NCI-H146 treated with DMSO at 0.1 percent for 48 hours (cell line): ENCODE data around the gene SRPK1.
A peak's percentile ranks its signal among the peaks of the same experiment; 100 is the strongest.
"Not testable (repeated sequence)": the region's sequence is repeated elsewhere in the genome, so short reads cannot be mapped to it uniquely, and the experiment has no call there.

ENCODE experiments used
- DNase-seq: peaks from one replicate; lab custom pipeline; 2025; ENCODE audit not compliant: unreplicated experiment; lab: John Stamatoyannopoulos, UW

Gene SRPK1

DNA sequence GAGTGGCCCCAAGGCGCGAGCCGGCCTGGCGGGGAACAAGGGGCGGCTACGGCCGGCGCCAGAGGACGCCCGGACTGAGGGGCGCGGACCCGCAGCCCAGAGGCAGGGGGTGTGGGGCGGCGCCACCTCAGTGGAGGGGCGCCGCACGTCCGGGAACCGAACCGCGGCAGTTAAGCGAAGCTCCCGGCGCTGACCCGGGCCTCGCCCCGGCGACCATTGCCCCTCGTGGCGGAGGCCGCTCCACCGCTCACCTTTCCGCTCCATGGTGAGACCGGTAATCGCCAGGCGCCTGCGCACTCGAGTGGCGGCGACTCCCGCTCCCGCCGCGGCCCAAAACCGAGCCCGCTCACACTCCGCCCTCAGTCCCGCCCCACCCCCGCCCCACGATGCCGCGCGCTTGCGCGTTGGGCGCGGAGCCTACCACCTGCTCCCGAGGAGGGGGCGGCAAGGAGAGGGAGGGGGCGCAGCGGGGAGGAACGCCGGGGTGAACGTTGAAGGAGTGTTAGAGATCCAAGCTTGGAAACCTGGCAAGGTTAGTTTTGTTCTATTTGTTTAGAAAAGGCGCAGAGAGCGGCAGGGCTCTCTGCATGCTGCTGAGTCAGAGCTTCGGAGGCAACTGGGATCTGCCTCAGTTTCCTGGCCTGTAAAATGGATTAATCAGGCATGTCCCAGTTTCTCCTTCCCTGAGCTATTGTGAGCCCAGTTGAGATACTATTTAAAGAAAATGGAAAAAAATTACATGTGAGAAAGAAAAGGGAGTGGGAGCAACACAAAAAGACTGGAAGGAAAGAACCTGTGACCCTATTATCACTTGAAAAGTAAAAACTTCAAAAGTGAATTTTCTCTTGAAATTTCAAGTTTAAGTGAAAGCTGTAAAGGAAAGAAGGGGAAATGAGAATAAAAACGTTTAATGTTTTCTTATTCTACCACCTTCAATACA, at the start of gene SRPK1:
Gene SRPK1 (minus strand): TSS at position 306 of the 940 bp plus-strand sequence. CDS start 42 bp downstream, at position 264.
- DNase-seq = peak; percentile 82

DNA sequence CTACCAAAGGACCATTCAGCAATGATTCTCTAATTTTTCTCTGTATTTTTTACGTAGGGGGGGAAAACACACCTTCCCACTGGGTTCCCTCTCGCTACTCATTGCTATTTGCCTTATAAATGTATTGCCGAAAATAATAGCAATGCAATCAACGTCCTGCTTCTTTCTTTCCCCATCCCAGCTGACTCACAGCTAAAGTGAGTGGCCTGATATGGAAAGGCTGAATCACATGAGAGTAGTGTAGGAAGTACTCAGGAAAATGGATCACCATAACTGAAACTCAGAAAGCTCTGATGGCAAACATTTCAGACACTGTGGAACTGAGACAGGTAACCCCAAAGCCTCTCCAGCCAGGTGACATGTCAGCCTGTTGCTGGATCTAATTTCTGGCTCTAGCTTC, 49.3 kb upstream of the SRPK1 start:
- no peak for DNase-seq

DNA sequence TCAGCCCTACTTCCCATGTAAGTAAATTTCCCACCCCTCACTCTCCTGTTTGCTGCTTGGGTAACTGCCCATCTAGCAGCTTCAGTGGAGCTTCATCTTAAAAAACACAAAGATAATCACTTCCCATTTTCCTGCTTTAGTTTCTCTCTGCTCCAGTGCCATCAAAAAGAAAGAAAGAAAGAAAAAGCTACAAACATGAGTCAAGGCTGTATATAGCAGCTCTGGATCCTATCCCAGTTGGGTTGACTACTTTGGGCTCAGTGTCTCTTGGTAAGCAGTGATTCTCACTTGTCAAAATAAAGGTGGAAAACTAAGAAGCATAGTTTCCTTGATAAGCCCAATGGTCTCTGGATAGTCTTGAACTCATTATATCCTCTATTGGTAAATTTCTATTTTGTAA, 48.7 kb upstream of the SRPK1 start:
- DNase-seq = no peak

DNA sequence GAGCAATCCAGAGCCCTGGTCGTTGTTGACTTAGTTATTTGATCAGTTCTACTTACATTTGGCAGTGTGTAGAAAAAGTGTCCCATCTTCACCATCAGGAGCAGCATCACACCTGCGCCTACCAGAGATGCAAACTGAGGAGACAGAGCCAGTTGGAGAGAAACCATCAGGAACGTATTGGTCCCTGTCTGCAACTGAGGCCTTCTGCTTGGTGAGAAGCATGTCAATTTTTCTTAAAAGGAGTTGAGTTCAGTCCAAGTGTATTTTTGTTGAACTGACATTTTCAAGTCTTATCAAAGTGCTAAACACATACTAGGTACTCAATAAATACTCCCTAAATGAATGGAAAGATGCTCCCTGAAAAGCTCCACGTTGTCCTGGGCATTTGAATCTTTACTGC, 47.9 kb upstream of the SRPK1 start:
- DNase-seq = no peak

DNA sequence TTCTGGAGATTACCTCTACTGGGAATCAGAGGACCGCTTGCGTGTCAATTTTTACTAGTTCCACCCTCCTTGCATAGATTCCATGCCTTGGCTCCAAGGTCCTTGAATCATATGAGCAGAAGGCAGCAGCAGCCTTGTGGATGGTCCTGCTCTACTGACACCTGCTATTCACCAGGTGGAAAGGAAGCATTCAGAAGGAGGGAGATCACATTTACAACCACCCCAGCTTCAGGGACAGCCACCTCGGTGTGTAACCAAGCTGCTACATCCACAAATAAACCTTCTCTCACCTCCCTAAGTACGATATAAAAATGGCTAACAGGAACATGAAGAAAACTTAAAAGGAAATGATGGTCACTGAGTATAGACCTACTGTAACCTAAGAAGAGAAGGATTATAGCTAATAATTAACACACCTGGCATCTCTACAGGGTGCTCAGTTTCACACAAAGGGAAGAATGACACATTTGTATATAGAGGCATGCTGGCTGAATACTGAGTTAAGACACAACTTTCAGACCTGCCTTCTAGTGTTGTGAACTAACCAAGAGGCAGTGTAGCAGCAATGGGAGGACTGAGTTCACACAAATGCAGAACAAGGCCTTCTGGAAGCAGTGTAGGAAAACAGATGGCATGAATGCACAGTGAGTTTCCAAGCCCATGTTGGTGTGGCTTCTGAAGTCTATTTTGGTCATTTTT, 46.3 kb upstream of the SRPK1 start:
- DNase-seq = peak; percentile 95

DNA sequence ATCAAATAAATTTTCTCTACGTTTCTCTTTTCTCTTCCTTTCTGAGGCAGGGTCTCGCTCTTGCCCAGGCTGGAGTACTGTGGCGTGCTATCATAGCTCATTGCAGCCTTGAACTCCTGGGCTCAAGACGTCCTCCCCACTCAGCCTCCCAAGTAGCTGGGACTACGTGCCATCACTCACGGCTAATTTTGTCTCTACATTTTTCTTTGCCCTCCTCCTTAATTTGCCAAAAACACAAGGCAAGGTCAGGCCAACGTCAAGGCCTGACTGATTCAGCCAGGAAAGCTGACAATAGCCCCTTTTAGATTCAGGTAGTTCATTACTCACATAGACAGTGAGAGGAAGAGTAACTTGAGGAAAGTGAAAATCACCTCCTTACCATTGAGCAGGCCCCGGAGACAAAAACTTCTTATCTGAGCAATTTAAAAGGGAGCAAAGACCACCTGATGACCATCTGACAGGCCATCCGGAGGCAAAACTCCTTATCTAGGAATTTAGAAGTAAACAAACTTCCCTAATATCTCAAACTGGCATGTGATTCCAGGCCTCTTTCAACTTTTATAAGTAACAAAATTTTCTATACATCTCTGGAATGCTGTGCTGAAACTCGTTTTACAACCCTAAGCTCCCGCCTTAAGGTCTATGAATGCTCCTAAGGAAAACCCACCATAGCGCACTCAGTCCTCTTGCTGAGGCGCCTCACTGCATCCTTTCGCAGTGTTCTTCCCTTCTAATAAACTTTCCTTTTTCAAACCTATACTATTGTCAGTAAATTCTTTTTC, 42.1 kb upstream of the SRPK1 start:
- DNase-seq = no peak

DNA sequence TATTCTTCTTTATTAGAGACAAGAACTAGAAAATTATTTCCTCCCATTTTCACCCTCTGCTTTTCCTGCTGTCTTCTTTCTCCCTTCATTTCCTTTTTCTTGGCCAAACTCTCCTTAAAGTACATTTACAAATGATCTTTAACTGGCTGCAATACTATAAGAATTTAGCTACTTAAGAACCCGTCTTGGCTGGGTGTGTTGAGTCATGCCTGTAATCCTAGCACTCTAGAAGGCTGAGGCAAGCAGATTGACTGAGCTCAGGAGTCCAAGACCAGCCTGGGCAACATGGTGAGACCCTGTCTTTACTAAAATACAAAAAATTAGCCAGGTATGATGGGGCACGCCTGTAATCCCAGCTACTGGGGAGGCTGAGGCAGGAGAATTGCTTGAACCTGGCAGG, 39.3 kb upstream of the SRPK1 start:
- no peak for DNase-seq

DNA sequence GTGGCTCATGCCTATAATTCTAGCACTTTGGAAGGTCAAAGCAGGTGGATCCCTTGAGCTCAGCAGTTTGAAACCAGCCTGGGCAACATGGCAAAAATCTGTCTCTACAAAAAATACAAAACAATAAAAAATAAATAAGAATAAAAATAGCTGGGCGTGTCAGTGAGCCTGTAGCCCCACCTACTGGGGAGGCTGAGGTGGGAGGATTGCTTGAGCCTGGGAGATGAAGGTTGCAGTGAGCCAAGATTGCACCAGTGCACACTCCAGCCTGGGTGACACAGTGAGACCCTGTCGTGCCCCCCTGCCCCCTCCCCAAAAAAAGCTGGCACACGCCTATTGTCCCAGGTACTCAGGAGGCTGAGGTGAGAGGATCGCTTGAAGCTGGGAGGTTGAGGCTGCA, 35.1 kb upstream of the SRPK1 start:
- DNase-seq = no peak

DNA sequence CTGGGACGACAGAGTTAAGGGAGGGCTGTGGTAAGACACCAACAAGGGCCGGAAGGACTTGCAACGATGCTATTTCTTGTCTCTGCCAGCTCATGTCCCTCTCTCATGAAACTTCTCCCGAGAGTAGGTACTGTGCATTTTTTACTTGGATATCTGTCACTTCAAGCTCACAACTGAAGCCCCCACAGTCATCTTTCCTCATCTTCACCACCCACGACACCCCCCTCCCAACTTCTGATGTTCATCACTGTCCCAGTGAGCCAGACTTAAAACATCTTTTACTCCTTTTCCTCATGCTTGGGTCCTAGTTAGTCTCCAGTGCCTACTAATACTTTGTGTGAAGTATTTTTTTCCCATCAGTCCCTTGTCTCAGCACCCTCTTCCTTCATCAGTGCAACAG, 34.6 kb upstream of the SRPK1 start:
- no peak for DNase-seq

DNA sequence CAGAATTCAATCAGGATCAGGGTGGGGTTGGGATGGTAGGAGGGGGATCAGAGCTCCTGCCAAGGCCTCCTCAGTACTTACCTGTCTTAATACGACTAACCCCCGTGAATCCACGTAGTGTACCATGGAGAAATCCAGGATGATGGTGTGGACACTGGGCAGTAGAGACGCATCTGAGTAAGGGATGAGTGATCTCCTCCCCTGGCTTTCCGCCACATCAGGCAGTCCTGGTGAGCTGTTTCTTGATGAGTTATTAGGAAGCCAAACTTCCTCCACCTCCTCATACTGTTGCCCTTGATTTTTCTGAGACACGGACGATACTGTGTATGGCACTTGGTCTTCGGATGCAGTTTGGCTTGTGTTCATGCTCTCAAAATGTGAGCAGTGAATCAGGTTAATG, 34.2 kb upstream of the SRPK1 start:
- no peak for DNase-seq

DNA sequence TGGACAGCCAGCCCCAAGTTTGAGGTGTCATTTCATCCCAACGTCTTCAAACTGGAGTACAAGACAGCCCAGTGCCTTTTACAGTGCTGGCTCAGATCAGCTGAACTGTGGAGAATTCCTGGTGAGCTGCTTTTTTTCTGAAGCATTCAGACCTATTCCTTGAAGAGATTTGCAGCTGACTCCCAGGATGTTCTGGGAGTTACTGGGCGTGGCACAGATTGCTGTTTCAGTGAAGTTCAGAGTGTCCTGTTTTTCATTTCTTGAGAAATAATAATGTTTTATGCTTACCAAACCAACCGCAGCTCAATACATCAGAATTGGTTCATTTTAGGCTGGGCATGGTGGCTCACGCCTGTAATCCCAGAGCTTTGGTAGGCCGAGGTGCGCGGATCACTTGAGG, 33.4 kb upstream of the SRPK1 start:
- no peak for DNase-seq

DNA sequence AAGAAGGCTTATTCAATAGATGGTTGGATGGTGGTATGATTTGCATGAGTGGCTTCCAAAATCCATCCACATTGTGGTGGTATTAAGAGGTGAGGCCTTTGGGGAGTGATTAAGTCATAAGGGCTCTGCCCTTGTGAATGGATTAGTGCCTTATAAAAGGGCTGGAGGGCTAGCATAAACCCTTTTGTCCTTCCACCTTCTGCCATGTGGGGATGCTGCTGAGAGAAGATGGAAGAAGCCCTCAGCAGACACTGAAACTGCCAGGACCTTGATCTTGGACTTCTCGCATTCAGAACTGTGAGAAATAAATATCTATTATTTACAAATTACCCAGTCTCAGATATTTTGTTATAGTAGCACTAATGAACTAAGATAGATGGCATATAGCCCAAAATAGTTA, 27.8 kb upstream of the SRPK1 start:
- DNase-seq = peak; percentile 18

DNA sequence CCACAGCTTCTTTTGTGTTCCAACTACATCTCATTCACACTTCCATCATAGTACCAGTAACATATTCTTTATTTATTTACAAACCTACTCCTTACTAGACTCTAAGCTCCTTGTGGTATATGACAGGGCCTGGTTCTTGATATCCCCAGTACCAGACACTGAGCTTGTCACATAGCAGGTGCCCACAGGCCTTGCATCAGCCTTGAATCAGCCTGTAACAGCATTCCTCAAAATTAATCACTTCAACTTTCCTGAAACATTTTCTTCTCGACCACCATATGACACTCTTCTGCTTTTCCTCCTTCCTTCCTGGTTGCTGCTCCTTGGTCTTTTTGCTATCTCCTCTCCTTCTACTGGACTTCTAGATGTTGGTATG, 24.7 kb upstream of the SRPK1 start:
- no peak for DNase-seq

DNA sequence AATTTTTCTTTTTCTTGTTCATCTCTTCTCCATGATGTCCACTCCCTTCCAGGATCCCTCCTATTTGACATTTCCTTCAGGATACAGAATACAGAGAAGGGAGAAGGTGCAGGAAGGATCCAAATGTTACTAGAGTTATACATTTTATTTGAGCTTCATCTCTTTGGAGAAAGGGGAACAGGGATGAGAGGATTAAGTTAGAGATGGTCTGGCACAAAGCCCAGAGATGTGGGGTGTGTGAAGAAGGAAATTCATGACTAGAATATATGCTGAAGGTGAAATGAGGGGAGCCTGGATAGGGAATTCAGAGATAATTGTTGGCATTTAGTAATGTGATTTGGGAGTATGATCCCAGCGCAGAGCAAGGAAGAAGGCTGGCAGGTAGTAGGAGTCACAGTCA, 22.5 kb upstream of the SRPK1 start:
- no peak for DNase-seq

DNA sequence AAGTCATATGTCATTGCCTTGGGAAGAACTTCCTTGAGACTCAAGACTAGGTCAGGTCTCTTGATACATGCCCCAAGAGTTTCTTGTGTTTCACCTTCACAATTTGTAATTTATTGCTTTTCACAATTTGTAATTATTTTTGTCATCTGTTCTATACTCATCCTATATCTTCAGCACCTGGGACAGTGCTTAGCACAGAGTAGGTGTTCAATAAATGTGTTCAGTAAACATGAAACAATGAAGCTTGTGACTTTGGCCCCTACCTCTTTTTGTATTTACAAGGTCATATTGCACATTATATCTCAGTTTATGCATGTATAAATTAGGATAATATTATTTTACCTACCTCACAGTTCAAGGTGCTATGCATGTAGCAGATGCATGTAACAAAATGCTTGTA, 21.5 kb upstream of the SRPK1 start:
- no peak for DNase-seq

DNA sequence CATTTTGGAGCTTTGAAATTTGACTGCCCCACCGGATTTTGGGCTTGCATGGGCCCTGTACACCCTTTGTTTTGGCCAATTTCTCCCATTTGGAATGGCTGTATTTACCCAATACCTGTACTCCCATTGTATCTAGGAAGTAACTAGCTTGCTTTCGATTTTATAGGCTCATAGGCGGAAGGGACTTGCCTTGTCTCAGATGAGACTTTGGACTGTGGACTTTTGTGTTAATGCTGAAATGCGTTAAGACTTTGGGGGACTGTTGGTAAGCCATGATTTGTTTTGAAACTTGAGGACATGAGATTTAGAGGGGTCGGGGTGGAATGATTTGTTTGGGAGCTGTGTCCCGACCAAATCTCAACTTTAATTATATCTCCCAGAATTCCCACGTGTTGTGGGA, 20.3 kb upstream of the SRPK1 start:
- DNase-seq = not testable (repeated sequence)

DNA sequence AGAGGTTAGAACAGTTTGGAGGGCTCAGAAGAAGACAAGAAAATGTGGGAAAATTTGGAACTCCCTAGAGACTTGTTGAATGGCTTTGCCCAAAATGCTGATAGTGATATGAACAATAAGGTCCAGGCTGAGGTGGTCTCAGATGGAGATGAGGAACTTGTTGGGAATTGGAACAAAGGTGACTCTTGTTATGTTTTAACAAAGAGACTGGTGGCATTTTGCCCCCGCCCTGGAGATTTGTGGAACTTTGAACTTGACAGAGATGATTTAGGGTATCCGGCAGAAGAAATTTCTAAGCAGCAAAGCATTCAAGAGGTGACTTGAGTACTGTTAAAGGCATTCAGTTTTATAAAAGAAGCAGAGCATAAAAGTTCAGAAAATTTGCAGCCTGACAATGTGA, 19.1 kb upstream of the SRPK1 start:
- not testable (repeated sequence) for DNase-seq

DNA sequence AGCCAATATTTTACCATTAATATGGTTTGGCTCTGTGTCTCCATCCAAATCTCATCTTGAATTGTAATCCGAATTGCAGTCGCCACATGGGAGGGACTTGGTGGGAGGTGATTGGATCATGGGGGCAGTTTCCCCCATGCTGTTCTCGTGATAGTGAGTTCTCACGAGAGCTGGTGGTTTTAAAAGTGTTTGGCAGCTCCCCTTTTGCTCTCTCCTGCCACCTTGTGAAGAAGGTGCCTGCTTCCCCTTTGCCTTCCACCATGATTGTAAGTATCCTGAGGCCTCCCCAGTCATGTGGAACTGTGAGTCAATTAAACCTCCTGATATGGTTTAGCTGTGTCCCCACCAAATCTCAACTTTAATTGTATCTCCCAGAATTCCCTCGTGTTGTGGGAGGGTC, 18.4 kb upstream of the SRPK1 start:
- not testable (repeated sequence) for DNase-seq

DNA sequence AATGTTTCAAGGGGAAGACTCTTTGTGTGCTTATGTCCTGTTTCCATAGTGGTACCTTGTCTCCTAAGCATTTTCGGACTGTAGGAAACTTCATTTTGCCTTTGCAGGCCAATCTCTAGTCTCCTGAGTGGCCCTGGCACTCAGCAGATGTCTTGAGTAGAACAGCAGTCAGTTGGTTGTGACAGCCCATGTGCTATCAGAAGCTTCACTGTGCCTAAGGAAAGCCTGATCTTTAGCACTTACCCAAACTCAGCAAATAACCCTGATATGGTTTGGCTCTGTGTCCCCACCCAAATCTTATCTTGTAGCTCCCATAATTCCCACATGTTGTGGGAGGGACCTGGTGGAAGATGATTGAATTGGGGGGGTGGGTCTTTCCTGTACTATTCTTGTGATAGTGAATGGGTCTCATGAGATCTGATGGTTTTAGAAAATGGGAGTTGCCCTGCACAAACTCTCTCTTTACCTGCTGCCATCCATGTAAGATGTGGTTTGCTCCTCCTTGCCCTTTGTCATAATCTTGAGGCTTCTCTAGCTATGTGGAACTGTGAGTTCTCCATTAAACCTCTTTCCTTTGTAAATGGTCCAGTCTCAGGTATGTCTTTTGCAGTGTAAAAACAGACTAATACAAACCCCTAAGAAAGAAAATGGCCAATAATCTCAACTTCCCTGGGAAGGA, 15.9 kb upstream of the SRPK1 start:
- DNase-seq = no peak

DNA sequence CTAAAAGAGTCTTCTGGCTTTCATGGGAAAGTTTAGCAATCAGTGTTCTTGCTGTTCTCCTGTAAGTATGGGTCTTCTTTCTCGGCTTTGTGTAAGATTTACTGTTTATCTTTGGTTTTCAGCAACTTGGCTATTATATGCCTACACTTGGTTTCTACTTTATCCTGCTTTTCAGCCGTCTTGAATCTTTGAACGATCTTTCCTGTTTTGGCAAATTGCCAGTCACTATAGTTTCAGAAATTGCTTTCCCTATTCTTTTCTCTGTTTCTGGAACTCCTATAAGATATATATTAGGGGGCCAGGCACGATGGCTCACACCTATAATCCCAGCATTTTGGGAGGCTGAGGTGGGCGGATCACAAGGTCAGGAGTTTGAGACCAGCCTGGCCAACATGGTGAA, 14.6 kb upstream of the SRPK1 start:
- DNase-seq = no peak

DNA sequence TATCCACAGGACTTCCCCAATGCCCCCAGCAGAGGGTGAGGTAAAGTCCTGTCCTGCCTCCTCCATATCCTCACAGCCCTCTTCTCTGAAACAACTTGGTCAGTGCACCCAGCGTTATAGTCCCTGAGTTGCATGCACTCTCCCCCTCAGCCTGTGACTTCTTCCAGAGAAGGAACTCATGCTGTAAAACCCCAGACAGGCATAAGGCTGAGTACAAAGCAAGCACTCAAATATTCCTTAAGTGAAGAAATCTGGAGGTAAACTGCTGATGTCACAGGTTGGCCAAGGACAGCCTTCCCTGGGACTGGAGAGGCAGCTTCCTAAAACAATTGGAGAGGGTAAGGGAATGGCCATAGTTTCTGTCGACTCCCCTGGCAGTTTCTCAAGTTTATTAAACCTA, 12.9 kb upstream of the SRPK1 start:
- DNase-seq = no peak
